GM21529 (cell line): ENCODE measurements around the gene CNFN.
"Not testable (repeated sequence)": the region's sequence is repeated elsewhere in the genome, so short reads cannot be mapped to it uniquely, and the experiment has no call there.

Experiments used
- ATAC-seq: cut with Tn5 transposase; IDR thresholded peaks from one replicate; pipeline ENCODE4 v1.9.1; 2021; ENCODE audit not compliant: unreplicated experiment

The CNFN gene

GRCh38 chr19:42352301-42353259 lies 37.5 kb downstream of the CNFN start:
- ATAC-seq, result no peak

- ATAC-seq, result no peak
Observed at GRCh38 chr19:42351079-42351735, 38.9 kb downstream of the CNFN start.

DNA sequence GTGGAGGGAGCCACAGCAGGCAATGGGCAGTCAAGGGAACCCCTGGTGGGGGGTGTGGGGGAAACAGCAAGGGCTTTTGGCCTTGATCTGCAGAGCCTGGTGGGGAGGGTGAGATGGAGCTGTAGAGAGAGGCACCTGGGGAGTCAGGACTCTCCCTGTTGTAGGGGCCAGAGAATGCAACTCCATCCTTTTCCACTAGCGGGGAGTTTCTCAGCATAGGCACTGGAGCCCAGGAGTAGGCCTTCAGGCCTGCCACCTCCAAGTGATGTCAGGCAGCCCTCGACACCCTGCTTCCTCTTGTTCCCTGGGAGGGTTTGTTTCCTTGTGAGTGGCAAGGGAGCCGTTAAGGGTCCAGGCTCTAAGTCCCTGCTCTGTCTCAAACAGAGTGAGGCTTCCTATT lies 39.7 kb downstream of the CNFN start:
- ATAC-seq, result no peak

GRCh38 chr19:42349378-42350107 lies 40.6 kb downstream of the CNFN start:
- no peak for ATAC-seq

- no peak for ATAC-seq
Observed at GRCh38 chr19:42348211-42348610, 41.9 kb downstream of the CNFN start.

GRCh38 chr19:42345191-42345812 lies 44.8 kb downstream of the CNFN start:
- ATAC-seq, result no peak

DNA sequence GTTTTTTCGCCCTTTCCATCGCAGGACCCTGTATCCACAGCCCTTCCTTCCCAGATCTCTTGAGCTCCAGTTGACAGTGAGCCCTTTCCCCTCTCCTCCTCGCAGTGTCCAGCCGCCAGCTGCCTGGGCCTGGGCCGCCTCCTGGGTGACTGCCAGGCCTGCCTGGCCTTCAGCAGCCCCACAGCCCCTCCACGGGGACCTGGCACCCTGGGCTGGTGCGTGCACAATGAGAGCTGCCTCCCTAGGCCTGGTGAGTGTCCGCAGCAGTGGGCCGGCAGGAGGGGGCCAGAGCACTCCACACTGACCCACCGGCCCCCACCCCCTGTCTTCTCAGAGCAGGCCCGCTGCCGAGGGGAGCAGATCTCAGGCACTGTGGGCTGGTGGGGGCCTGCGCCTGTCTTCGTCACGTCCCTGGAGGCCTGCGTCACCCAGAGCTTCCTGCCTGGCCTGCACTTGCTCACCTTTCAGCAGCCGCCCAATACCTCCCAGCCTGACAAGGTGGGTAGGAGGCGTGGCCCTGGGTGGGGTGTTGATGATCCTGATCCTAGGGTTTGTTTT lies 45.7 kb downstream of the CNFN start:
- no peak for ATAC-seq

- no peak for ATAC-seq
Observed at GRCh38 chr19:42343344-42344110, 46.6 kb downstream of the CNFN start.

- not testable (repeated sequence) for ATAC-seq
Observed at GRCh38 chr19:42339922-42340321, 50.2 kb downstream of the CNFN start.

DNA sequence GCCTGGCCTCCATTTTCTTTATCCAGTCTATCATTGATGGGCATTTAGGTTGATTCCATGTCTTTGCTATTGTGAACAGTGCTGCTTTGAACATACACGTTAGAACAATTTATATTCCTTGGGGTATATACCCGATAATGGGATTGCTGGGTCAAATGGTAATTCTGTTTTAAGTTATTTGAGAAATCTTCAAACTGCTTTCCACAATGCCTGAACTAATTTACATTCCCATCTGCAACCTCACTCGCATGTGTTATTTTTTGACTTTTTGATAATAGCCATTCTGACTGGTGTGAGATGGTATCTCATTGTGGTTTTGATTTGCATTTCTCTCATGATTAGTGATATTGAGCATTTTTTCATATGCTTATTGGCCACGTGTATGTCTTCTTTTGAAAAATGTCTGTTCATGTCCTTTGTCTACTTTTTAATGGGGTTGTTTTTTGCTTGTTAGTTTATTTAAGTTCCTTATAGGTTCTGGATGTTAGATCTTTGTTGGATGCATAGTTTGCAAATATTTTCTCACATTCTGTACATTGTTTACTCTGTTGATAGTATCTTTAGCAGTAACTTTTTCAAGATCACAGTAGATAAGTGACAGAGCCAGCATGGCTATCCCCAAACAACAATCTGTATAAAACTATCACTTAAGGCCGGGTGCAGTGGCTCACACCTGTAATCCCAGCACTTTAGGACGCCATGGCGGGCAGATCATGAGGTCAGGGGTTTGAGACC lies 50.8 kb downstream of the CNFN start:
- not testable (repeated sequence) for ATAC-seq
